Measurements from ENCODE around the gene PRPF39.
"Not testable (repeated sequence)": the region's sequence is repeated elsewhere in the genome, so short reads cannot be mapped to it uniquely, and the experiment has no call there.

Gene PRPF39

GRCh38 chr14:45060551-45060950, 23.4 kb upstream of the PRPF39 start:
- Histone ChIP-seq H3K9ac (ENCODE audit: low read length) (no peak overlapping the region), H3K4me3 (ENCODE audit: low read length) (no peak overlapping the region), H3K4me1 (ENCODE audit: control insufficient read depth, insufficient read depth, low read length) (no peaks in the 10 kb centered on the region), H3K27me3 (ENCODE audit: control insufficient read depth, insufficient read depth, low read length) (no peaks in the 10 kb centered on the region), H3K9me3 (ENCODE audit: control insufficient read depth, low read length) (no peaks in the 10 kb centered on the region), H3K36me3 (ENCODE audit: control insufficient read depth, insufficient read depth, low read length) (no peaks in the 10 kb centered on the region)

DNA sequence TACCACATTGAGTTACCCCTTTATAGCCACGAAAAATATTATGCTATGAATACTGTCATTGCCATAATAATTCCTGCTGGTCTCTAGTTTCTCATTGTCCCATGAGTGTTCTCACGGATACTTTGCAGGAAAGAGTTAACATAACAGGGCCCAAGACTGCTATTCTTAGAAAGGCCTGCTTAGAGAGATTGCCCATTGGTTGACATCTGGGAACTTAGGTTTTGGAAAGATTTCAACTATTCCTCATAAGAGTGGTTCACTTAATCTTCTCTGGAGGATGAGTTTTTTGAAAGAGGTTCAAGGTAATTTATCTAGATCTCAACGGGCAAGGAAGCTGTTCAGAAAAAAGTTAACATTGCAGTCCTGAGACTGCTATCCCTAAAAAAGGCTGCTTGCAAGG, 18.4 kb upstream of the PRPF39 start:
- Histone ChIP-seq H3K4me1 (ENCODE audit: control insufficient read depth, insufficient read depth, low read length) (no peaks in the 10 kb centered on the region), H3K27me3 (ENCODE audit: control insufficient read depth, insufficient read depth, low read length) (no peaks in the 10 kb centered on the region), H3K9ac (ENCODE audit: low read length) (no peak overlapping the region), H3K9me3 (ENCODE audit: control insufficient read depth, low read length) (no peaks in the 10 kb centered on the region), H3K36me3 (ENCODE audit: control insufficient read depth, insufficient read depth, low read length) (no peaks in the 10 kb centered on the region), H3K4me3 (ENCODE audit: low read length) (no peak overlapping the region)

- Histone ChIP-seq H3K27me3 (ENCODE audit: control insufficient read depth, insufficient read depth, low read length) (no peaks in the 10 kb centered on the region), H3K9me3 (ENCODE audit: control insufficient read depth, low read length) (no peaks in the 10 kb centered on the region), H3K9ac (ENCODE audit: low read length) (no peak overlapping the region), H3K4me1 (ENCODE audit: control insufficient read depth, insufficient read depth, low read length) (no peaks in the 10 kb centered on the region), H3K36me3 (ENCODE audit: control insufficient read depth, insufficient read depth, low read length) (no peaks in the 10 kb centered on the region), H3K4me3 (ENCODE audit: low read length) (no peak overlapping the region)
Observed at GRCh38 chr14:45065956-45066355, 18.0 kb upstream of the PRPF39 start.

GRCh38 chr14:45066667-45067066, 17.2 kb upstream of the PRPF39 start:
- Histone ChIP-seq H3K9ac (ENCODE audit: low read length) (no peak overlapping the region), H3K36me3 (ENCODE audit: control insufficient read depth, insufficient read depth, low read length) (no peaks in the 10 kb centered on the region), H3K27me3 (ENCODE audit: control insufficient read depth, insufficient read depth, low read length) (no peaks in the 10 kb centered on the region), H3K4me3 (ENCODE audit: low read length) (no peak overlapping the region), H3K4me1 (ENCODE audit: control insufficient read depth, insufficient read depth, low read length) (no peaks in the 10 kb centered on the region), H3K9me3 (ENCODE audit: control insufficient read depth, low read length) (no peaks in the 10 kb centered on the region)

DNA sequence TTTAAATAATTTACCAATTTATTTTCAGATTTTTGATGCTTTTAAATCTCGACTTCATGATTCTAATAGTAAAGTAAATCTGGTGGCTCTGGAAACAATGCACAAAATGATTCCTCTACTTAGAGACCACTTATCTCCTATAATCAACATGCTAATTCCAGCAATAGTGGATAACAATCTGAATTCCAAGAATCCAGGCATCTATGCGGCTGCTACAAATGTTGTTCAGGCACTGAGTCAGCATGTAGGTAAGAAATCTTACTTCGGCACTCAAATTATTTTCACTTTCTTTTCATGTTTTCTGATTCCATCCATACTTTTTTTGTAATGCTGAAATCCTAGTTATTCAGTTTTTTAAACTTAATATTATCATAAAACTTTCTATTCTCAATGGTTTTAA, 15.5 kb upstream of the PRPF39 start:
- H3K9ac ChIP-seq (ENCODE audit: low read length): no peak overlapping the region
- H3K36me3 ChIP-seq (ENCODE audit: control insufficient read depth, insufficient read depth, low read length): no peaks in the 10 kb centered on the region
- no peaks in the 10 kb centered on the region for H3K9me3 ChIP-seq (ENCODE audit: control insufficient read depth, low read length)
- no peak overlapping the region for H3K4me3 ChIP-seq (ENCODE audit: low read length)
- no peaks in the 10 kb centered on the region for H3K27me3 ChIP-seq (ENCODE audit: control insufficient read depth, insufficient read depth, low read length)
- no peaks in the 10 kb centered on the region for H3K4me1 ChIP-seq (ENCODE audit: control insufficient read depth, insufficient read depth, low read length)

DNA sequence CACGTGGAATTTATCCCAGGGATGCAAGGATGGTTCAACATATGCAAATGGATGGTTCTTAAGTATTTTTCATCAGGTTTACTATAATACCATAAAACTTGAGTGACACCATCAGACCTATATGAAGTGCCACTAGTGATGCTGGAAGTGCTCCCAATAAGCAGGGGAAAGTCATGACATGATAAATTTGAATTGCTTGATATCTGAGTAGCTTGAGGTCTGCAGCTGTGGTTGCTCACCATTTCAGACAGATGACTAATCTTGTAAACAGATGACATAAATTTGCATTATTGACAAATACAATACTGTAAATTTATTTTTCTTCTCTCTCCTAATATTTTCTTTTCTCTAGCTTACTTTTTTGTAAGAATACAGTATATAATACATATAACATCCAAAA, 13.7 kb upstream of the PRPF39 start:
- H3K9ac ChIP-seq (ENCODE audit: low read length): no peak overlapping the region
- H3K9me3 ChIP-seq (ENCODE audit: control insufficient read depth, low read length): no peaks in the 10 kb centered on the region
- H3K4me1 ChIP-seq (ENCODE audit: control insufficient read depth, insufficient read depth, low read length): no peaks in the 10 kb centered on the region
- H3K36me3 ChIP-seq (ENCODE audit: control insufficient read depth, insufficient read depth, low read length): no peaks in the 10 kb centered on the region
- no peak overlapping the region for H3K4me3 ChIP-seq (ENCODE audit: low read length)
- H3K27me3 ChIP-seq (ENCODE audit: control insufficient read depth, insufficient read depth, low read length): no peaks in the 10 kb centered on the region

- no peaks in the 10 kb centered on the region for H3K36me3 ChIP-seq (ENCODE audit: control insufficient read depth, insufficient read depth, low read length)
- H3K9ac ChIP-seq (ENCODE audit: low read length): no peak overlapping the region
- H3K4me1 ChIP-seq (ENCODE audit: control insufficient read depth, insufficient read depth, low read length): no peaks in the 10 kb centered on the region
- no peaks in the 10 kb centered on the region for H3K27me3 ChIP-seq (ENCODE audit: control insufficient read depth, insufficient read depth, low read length)
- no peaks in the 10 kb centered on the region for H3K9me3 ChIP-seq (ENCODE audit: control insufficient read depth, low read length)
- no peak overlapping the region for H3K4me3 ChIP-seq (ENCODE audit: low read length)
Observed at GRCh38 chr14:45072126-45072525, 11.8 kb upstream of the PRPF39 start.

GRCh38 chr14:45073231-45073879, 10.6 kb upstream of the PRPF39 start:
- Histone ChIP-seq H3K9ac (ENCODE audit: low read length) (no peak overlapping the region), H3K4me1 (ENCODE audit: control insufficient read depth, insufficient read depth, low read length) (no peaks in the 10 kb centered on the region), H3K36me3 (ENCODE audit: control insufficient read depth, insufficient read depth, low read length) (no peaks in the 10 kb centered on the region), H3K4me3 (ENCODE audit: low read length) (no peak overlapping the region), H3K27me3 (ENCODE audit: control insufficient read depth, insufficient read depth, low read length) (no peaks in the 10 kb centered on the region), H3K9me3 (ENCODE audit: control insufficient read depth, low read length) (no peaks in the 10 kb centered on the region)

GRCh38 chr14:45078323-45078722, 5.6 kb upstream of the PRPF39 start:
- H3K4me3 ChIP-seq (ENCODE audit: low read length): no peak overlapping the region
- H3K27me3 ChIP-seq (ENCODE audit: control insufficient read depth, insufficient read depth, low read length): no peaks in the 10 kb centered on the region
- H3K4me1 ChIP-seq (ENCODE audit: control insufficient read depth, insufficient read depth, low read length): no peaks in the 10 kb centered on the region
- no peaks in the 10 kb centered on the region for H3K9me3 ChIP-seq (ENCODE audit: control insufficient read depth, low read length)
- H3K9ac ChIP-seq (ENCODE audit: low read length): no peak overlapping the region
- no peaks in the 10 kb centered on the region for H3K36me3 ChIP-seq (ENCODE audit: control insufficient read depth, insufficient read depth, low read length)

GRCh38 chr14:45080416-45080968, 3.4 kb upstream of the PRPF39 start:
- not testable (repeated sequence) for H3K4me1 ChIP-seq (ENCODE audit: control insufficient read depth, insufficient read depth, low read length); H3K27me3 ChIP-seq (ENCODE audit: control insufficient read depth, insufficient read depth, low read length); H3K9me3 ChIP-seq (ENCODE audit: control insufficient read depth, low read length); H3K9ac ChIP-seq (ENCODE audit: low read length); H3K36me3 ChIP-seq (ENCODE audit: control insufficient read depth, insufficient read depth, low read length); H3K4me3 ChIP-seq (ENCODE audit: low read length)

- H3K9ac ChIP-seq (ENCODE audit: low read length); H3K27me3 ChIP-seq (ENCODE audit: control insufficient read depth, insufficient read depth, low read length); H3K36me3 ChIP-seq (ENCODE audit: control insufficient read depth, insufficient read depth, low read length); H3K9me3 ChIP-seq (ENCODE audit: control insufficient read depth, low read length); H3K4me3 ChIP-seq (ENCODE audit: low read length); H3K4me1 ChIP-seq (ENCODE audit: control insufficient read depth, insufficient read depth, low read length): not testable (repeated sequence)
Observed at GRCh38 chr14:45081096-45081495, 2.8 kb upstream of the PRPF39 start.

DNA sequence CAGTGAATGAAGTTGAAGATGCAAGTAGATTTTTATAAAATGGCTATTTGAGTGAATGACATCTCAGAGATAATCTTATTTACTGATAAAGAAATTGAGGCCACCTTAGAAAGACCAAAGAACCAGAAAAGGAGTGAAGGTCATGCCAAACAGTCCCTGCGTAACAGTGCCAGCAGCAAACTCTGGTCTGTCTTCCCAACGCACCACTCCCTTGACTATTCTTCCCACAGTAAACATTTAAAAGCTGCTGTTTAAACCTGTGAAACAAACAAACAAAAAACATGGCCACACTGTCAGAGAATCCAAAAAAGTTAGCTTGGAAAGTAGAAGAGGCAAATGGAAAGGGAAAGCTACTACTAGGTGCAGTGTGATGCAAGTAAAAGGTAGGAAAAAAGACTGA, 1.5 kb upstream of the PRPF39 start:
- Histone ChIP-seq H3K27me3 (ENCODE audit: control insufficient read depth, insufficient read depth, low read length) (no peaks in the 10 kb centered on the region), H3K9me3 (ENCODE audit: control insufficient read depth, low read length) (no peaks in the 10 kb centered on the region), H3K4me1 (ENCODE audit: control insufficient read depth, insufficient read depth, low read length) (peaks cover 3% of the 10 kb centered on the region), H3K4me3 (ENCODE audit: low read length) (no peak overlapping the region), H3K9ac (ENCODE audit: low read length) (peak overlapping the region; percentile 11), H3K36me3 (ENCODE audit: control insufficient read depth, insufficient read depth, low read length) (no peaks in the 10 kb centered on the region)

- H3K4me3 ChIP-seq (ENCODE audit: low read length): peak overlapping the region; percentile 42
- H3K4me1 ChIP-seq (ENCODE audit: control insufficient read depth, insufficient read depth, low read length): peaks cover 9% of the 10 kb centered on the region
- no peaks in the 10 kb centered on the region for H3K36me3 ChIP-seq (ENCODE audit: control insufficient read depth, insufficient read depth, low read length)
- H3K27me3 ChIP-seq (ENCODE audit: control insufficient read depth, insufficient read depth, low read length): no peaks in the 10 kb centered on the region
- peak overlapping the region; percentile 93 for H3K9ac ChIP-seq (ENCODE audit: low read length)
- H3K9me3 ChIP-seq (ENCODE audit: control insufficient read depth, low read length): no peaks in the 10 kb centered on the region
Observed at GRCh38 chr14:45083617-45083975, 320 bp upstream of the PRPF39 start.

Data from mucosa of stomach (tissue), 1 donor.